ENCODE measurements around the gene KCNC1.

The KCNC1 gene

GRCh38 chr11:17738151-17738973 is 3.8 kb downstream of the KCNC1 start:
- DNase-seq = no peak

- DNase-seq = no peak
These were observed 5.4 kb downstream of the KCNC1 start for GRCh38 chr11:17739945-17740338.

- no peak for DNase-seq
These were observed 6.2 kb downstream of the KCNC1 start for GRCh38 chr11:17740649-17741235.

GRCh38 chr11:17741487-17741886 is 6.9 kb downstream of the KCNC1 start:
- DNase-seq = no peak

GRCh38 chr11:17742019-17742418 is 7.4 kb downstream of the KCNC1 start:
- no peak for DNase-seq

GRCh38 chr11:17743026-17743807 is 8.6 kb downstream of the KCNC1 start:
- no peak for DNase-seq

- DNase-seq = no peak
These were observed 9.2 kb downstream of the KCNC1 start for GRCh38 chr11:17743808-17744119.

- no peak for DNase-seq
These were observed 9.8 kb downstream of the KCNC1 start for GRCh38 chr11:17744151-17744940.

- DNase-seq = no peak
These were observed 10.6 kb downstream of the KCNC1 start for GRCh38 chr11:17745023-17745772.

- no peak for DNase-seq
These were observed 11.5 kb downstream of the KCNC1 start for GRCh38 chr11:17746096-17746495.

- DNase-seq = peak in 1 of 2 experiments; percentile 59
These were observed 12.8 kb downstream of the KCNC1 start for GRCh38 chr11:17747131-17747955.

GRCh38 chr11:17748044-17748443 is 13.5 kb downstream of the KCNC1 start:
- DNase-seq = no peak

GRCh38 chr11:17748761-17749721 is 14.5 kb downstream of the KCNC1 start:
- no peak for DNase-seq

GRCh38 chr11:17750013-17750800 is 15.6 kb downstream of the KCNC1 start:
- DNase-seq = no peak

- DNase-seq = no peak
These were observed 16.2 kb downstream of the KCNC1 start for GRCh38 chr11:17750801-17751165.

- DNase-seq = no peak
These were observed 17.0 kb downstream of the KCNC1 start for GRCh38 chr11:17751558-17751957.

GRCh38 chr11:17752144-17752543 is 17.6 kb downstream of the KCNC1 start:
- no peak for DNase-seq

- DNase-seq = peak in 1 of 2 experiments; percentile 23
These were observed 18.6 kb downstream of the KCNC1 start for GRCh38 chr11:17753153-17753552.

- peak in 1 of 2 experiments; percentile 36 for DNase-seq
These were observed 19.1 kb downstream of the KCNC1 start for GRCh38 chr11:17753641-17754040.

Data from cerebellar nuclear complex (tissue), 1 donor.